ENCODE results near the gene LUZP2. TPM values are rescaled to one million over a fixed set of nuclear protein-coding genes. Genes with fewer than 3 reads are reported as not detected.

Gene LUZP2
- total RNA-seq, 2 donors from 2014 or later: 2.0 to 2.4 TPM

DNA sequence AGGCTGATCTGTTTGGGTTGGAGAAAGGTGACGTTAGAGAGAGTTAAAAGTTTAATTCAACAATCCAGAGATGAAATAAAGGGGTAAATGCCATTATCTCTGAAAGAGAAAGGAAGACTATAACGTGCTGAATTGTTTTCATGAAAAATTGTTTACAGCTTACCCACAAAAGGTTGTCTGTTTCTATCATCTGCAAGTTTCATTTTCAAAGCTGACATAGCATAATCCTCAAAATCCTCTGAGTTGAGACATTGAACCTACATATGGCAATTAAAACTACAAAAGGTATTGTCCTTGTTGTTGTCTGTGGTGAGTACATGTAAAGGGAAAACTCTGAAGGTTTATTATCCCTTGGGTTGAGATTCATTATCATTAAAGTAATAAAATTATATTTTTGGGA is 569.9 kb downstream of the LUZP2 start:
- no peak overlapping the region for H3K4me3 Mint-ChIP-seq
- 79% methylated on average over 2 of the region's 2 CpGs; no CpG with 5 or more reads in 1 of the 2 experiments for WGBS, 2 experiments (ENCODE audit: insufficient coverage in 1 of 2, insufficient read length in 1 of 2)
- no peak for DNase-seq
- peaks cover 5% of the 10 kb centered on the region for H3K4me1 Mint-ChIP-seq
- Histone ChIP-seq H3K36me3 (ENCODE audit: control insufficient read depth, insufficient read depth, low read length) (no peaks in the 10 kb centered on the region), H3K4me3 (ENCODE audit: low read length) (no peak overlapping the region), H3K9ac (ENCODE audit: extremely low read depth, low read length, poor library complexity, severe bottlenecking) (no peak overlapping the region), H3K27me3 (ENCODE audit: control insufficient read depth, insufficient read depth, low read length, poor library complexity, severe bottlenecking) (no peaks in the 10 kb centered on the region), H3K27ac (ENCODE audit: low read depth, low read length) (no peak overlapping the region), H3K4me1 (ENCODE audit: control insufficient read depth, insufficient read depth, low read length) (no peaks in the 10 kb centered on the region), H3K9me3 (ENCODE audit: control insufficient read depth, low read length) (no peaks in the 10 kb centered on the region)
- H3K27ac Mint-ChIP-seq: no peak overlapping the region
- H3K36me3 Mint-ChIP-seq (ENCODE audit: low read depth): no peaks in the 10 kb centered on the region
- TF ChIP-seq, protein P1, sequence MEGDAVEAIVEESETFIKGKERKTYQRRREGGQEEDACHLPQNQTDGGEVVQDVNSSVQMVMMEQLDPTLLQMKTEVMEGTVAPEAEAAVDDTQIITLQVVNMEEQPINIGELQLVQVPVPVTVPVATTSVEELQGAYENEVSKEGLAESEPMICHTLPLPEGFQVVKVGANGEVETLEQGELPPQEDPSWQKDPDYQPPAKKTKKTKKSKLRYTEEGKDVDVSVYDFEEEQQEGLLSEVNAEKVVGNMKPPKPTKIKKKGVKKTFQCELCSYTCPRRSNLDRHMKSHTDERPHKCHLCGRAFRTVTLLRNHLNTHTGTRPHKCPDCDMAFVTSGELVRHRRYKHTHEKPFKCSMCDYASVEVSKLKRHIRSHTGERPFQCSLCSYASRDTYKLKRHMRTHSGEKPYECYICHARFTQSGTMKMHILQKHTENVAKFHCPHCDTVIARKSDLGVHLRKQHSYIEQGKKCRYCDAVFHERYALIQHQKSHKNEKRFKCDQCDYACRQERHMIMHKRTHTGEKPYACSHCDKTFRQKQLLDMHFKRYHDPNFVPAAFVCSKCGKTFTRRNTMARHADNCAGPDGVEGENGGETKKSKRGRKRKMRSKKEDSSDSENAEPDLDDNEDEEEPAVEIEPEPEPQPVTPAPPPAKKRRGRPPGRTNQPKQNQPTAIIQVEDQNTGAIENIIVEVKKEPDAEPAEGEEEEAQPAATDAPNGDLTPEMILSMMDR (conservative IDR thresholded peaks at IDR 0.05): no peak
- peaks cover 3% of the 10 kb centered on the region for H3K9me3 Mint-ChIP-seq
- H3K27me3 Mint-ChIP-seq (ENCODE audit: insufficient read depth): no peaks in the 10 kb centered on the region

DNA sequence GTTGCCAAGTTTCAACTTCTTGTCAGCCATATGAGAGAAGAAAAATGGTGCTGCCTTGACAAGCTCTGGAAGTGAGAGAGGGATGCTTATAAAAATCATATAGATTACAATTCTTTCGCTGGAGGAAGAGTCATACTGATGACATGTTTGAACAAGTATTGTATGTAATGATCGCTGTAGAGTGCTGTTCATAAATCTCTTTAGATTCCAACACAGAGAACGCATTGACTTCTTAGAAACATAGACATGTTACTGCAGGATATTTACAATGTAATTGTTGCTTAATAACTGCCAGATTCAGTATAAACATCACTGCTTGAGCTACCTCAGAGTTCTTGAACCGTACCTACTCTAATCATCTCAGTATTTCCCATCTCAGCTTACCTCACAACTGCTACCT is 571.6 kb downstream of the LUZP2 start:
- H3K4me1 ChIP-seq (ENCODE audit: control insufficient read depth, insufficient read depth, low read length): no peaks in the 10 kb centered on the region
- no peaks in the 10 kb centered on the region for H3K27me3 ChIP-seq (ENCODE audit: control insufficient read depth, insufficient read depth, low read length, poor library complexity, severe bottlenecking)
- peaks cover 3% of the 10 kb centered on the region for H3K9me3 Mint-ChIP-seq
- no peaks in the 10 kb centered on the region for H3K36me3 Mint-ChIP-seq (ENCODE audit: low read depth)
- no peak overlapping the region for H3K9ac ChIP-seq (ENCODE audit: extremely low read depth, low read length, poor library complexity, severe bottlenecking)
- no peak for DNase-seq
- no peaks in the 10 kb centered on the region for H3K36me3 ChIP-seq (ENCODE audit: control insufficient read depth, insufficient read depth, low read length)
- H3K27me3 Mint-ChIP-seq (ENCODE audit: insufficient read depth): no peaks in the 10 kb centered on the region
- TF ChIP-seq, protein P1 (conservative IDR thresholded peaks at IDR 0.05): no peak
- no peak overlapping the region for H3K27ac Mint-ChIP-seq
- 94 to 97% methylated on average over 2 to 4 of the region's 4 CpGs for WGBS, 2 experiments (ENCODE audit: insufficient coverage in 1 of 2, insufficient read length in 1 of 2)
- H3K9me3 ChIP-seq (ENCODE audit: control insufficient read depth, low read length): no peaks in the 10 kb centered on the region
- H3K4me3 ChIP-seq (ENCODE audit: low read length): no peak overlapping the region
- H3K4me3 Mint-ChIP-seq: no peak overlapping the region
- H3K4me1 Mint-ChIP-seq: peaks cover 5% of the 10 kb centered on the region
- H3K27ac ChIP-seq (ENCODE audit: low read depth, low read length): no peak overlapping the region

DNA sequence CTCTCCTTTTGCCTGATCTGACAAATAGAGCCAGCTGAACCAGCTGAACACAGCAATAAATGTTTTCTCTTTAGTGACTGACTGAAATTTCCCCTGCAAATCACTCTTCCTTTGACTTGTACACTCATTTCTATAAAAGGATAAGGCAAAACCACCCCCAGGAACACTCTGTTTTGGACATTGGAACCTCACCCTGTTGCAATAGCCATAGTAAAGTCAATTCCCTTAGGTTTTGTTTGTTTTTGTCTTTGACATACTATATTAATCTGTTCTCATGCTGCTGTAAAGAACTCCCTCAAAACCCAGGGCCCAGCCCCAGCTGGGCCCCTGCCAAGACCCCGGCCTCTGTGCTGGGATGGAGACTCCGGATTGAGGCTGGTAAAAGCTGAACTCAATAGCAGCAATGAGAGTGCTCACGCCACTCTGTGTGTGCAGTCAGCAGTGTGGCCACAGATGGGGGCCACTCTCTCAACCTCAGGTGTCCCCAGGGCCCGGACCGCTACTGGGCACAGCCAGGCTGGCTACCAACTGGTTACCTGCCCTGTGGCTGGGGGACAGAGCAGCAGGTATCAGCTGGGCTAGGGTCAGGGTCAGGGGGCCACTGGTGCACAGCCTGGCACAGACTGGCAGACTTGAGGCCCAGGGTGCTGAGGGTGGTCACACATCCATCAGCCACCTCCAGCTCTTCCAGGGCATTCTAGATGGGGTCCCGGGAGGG is 597.4 kb downstream of the LUZP2 start:
- no peak overlapping the region for H3K4me3 ChIP-seq (ENCODE audit: low read length)
- H3K9me3 Mint-ChIP-seq: peaks cover 1% of the 10 kb centered on the region
- no peaks in the 10 kb centered on the region for H3K4me1 ChIP-seq (ENCODE audit: control insufficient read depth, insufficient read depth, low read length)
- H3K36me3 Mint-ChIP-seq (ENCODE audit: low read depth): no peaks in the 10 kb centered on the region
- H3K27ac ChIP-seq (ENCODE audit: low read depth, low read length): no peak overlapping the region
- no peaks in the 10 kb centered on the region for H3K9me3 ChIP-seq (ENCODE audit: control insufficient read depth, low read length)
- H3K27ac Mint-ChIP-seq: no peak overlapping the region
- no peaks in the 10 kb centered on the region for H3K27me3 Mint-ChIP-seq (ENCODE audit: insufficient read depth)
- no peaks in the 10 kb centered on the region for H3K36me3 ChIP-seq (ENCODE audit: control insufficient read depth, insufficient read depth, low read length)
- H3K4me3 Mint-ChIP-seq: no peak overlapping the region
- TF ChIP-seq, protein P1 (conservative IDR thresholded peaks at IDR 0.05): no peak
- no peak overlapping the region for H3K9ac ChIP-seq (ENCODE audit: extremely low read depth, low read length, poor library complexity, severe bottlenecking)
- peaks cover 2% of the 10 kb centered on the region for H3K4me1 Mint-ChIP-seq
- DNase-seq: no peak
- no peaks in the 10 kb centered on the region for H3K27me3 ChIP-seq (ENCODE audit: control insufficient read depth, insufficient read depth, low read length, poor library complexity, severe bottlenecking)
- whole genome bisulfite sequencing, 2 experiments (ENCODE audit: insufficient coverage in 1 of 2, insufficient read length in 1 of 2): 95% methylated on average over 5 of the region's 6 CpGs; no CpG with 5 or more reads in 1 of the 2 experiments

Measured in endodermal cell (in vitro differentiated cells).